K562 (cell line): Measurements from ENCODE around the gene ENPP6. TPM values are rescaled to one million over a fixed set of nuclear protein-coding genes. Genes with fewer than 3 reads are reported as not detected.

Experiments
- ATAC-seq: fragments of 200-7000 bp; cut with Tn5 transposase; 3 replicates; pipeline ENCODE4 v1.9.1; 2020; ENCODE audit warnings: moderate library complexity
- BruUV-seq: library from RNA; stranded (reverse); fragments of 400-500 nt; replicated peaks from 2 replicates; lab custom pipeline; 2021; lab: Mats Ljungman, UMichigan
- CTCF ChIA-PET: fragments of 300-600 bp; formaldehyde crosslinking; extraction: SDS; loops from one replicate; lab custom pipeline; 2021; ENCODE audit warnings: low intra/inter-chr PET ratio; lab: Yijun Ruan, JAX
- POLR2A ChIA-PET: fragments of 300-600, 350-650 bp; sonication (Branson Sonifier 250); formaldehyde crosslinking; extraction: SDS; loops from one replicate; lab custom pipeline; 2021; ENCODE audit warnings: antibody characterized with exemption, inconsistent platforms; lab: Yijun Ruan, JAX
- DNase-seq, 4 experiments: peaks; one replicate each; pipeline versions ENCODE4 v3.0.0 to v3.0.0-alpha.2; 2011 to 2018; ENCODE audit warnings: low spot score in 3 of 4, mixed read lengths in 3 of 4; ENCODE audit errors: extremely low read depth in 1 of 4
- FAIRE-seq: peaks from 2 replicates; lab custom pipeline; 2011; peaks lifted over from hg19 to GRCh38; lab: Jason Lieb, UNC
- H2AFZ ChIP-seq: 2 replicates; pipeline ENCODE4 v1.6.0; 2011; ENCODE audit warnings: low read depth, low read length, control low read depth, inconsistent platforms
- H3K27ac ChIP-seq: fragments of 200-600 bp; 3 replicates; pipeline ENCODE4 v1.8.0; 2011; ENCODE audit warnings: low read depth, mild to moderate bottlenecking, control low read depth, inconsistent platforms, low read length, moderate library complexity, mixed read lengths; ENCODE audit errors: extremely low read depth
- H3K27me3 ChIP-seq, 2 experiments: fragments of 300-600 bp in 1 of 2; 2 replicates in 1 of 2; 3 replicates in 1 of 2; pipeline versions ENCODE4 v1.6.0 to v1.8.0; 2011; ENCODE audit warnings: inconsistent platforms in 2 of 2, low read length in 2 of 2, mild to moderate bottlenecking in 1 of 2, mixed read lengths in 1 of 2, moderate library complexity in 1 of 2; ENCODE audit not compliant: control insufficient read depth in 2 of 2, insufficient read depth in 2 of 2
- H3K36me3 ChIP-seq: fragments of 300-600 bp; 3 replicates; pipeline ENCODE4 v1.8.0; 2011; ENCODE audit warnings: mild to moderate bottlenecking, low read length, inconsistent platforms; ENCODE audit not compliant: control insufficient read depth, insufficient read depth
- H3K4me1 ChIP-seq, 2 experiments: fragments of 200-600 bp in 1 of 2; replicated peaks in 1 of 2; 2 replicates in 1 of 2; 3 replicates in 1 of 2; pipeline versions ENCODE4 v1.5.1 to v1.8.0; 2011; ENCODE audit warnings: inconsistent platforms in 2 of 2, low read length in 2 of 2, mild to moderate bottlenecking in 1 of 2, mixed read lengths in 1 of 2, moderate library complexity in 1 of 2; ENCODE audit not compliant: control insufficient read depth in 2 of 2, insufficient read depth in 2 of 2
- H3K4me2 ChIP-seq: 2 replicates; pipeline ENCODE4 v1.6.1; 2011; ENCODE audit warnings: low read length, control low read depth, inconsistent platforms, mixed read lengths; ENCODE audit not compliant: insufficient read depth
- H3K4me3 ChIP-seq: fragments of 200-600 bp; sonication (generic), shearing (Covaris generic); 2 replicates; pipeline ENCODE4 v1.5.1; 2016; ENCODE audit warnings: control low read depth, inconsistent platforms
- H3K79me2 ChIP-seq: fragments of 200-600 bp; 3 replicates; pipeline ENCODE4 v1.8.0; 2011; ENCODE audit warnings: low read length, inconsistent platforms; ENCODE audit not compliant: control insufficient read depth, insufficient read depth
- H3K9ac ChIP-seq, 2 experiments: 2 replicates each; pipeline versions ENCODE4 v1.6.0 to v1.6.1; 2011; ENCODE audit warnings: low read depth in 2 of 2, low read length in 2 of 2, control low read depth in 1 of 2, inconsistent platforms in 1 of 2, mild to moderate bottlenecking in 1 of 2, mixed read lengths in 1 of 2; ENCODE audit not compliant: insufficient read depth in 1 of 2
- H3K9me1 ChIP-seq: one replicate; pipeline ENCODE4 v1.6.0; 2011; ENCODE audit warnings: inconsistent platforms, mild to moderate bottlenecking, low read length, moderate library complexity; ENCODE audit not compliant: control insufficient read depth, insufficient read depth
- H3K9me3 ChIP-seq: replicated peaks from 2 replicates; pipeline ENCODE4 v1.5.1; 2011; ENCODE audit warnings: low read depth, low read length, inconsistent platforms; ENCODE audit not compliant: control insufficient read depth, insufficient read depth
- H4K20me1 ChIP-seq: replicated peaks from 2 replicates; pipeline ENCODE4 v1.6.1; 2011; ENCODE audit warnings: low read length, inconsistent platforms, mixed read lengths; ENCODE audit not compliant: control insufficient read depth, insufficient read depth
- BCL6 ChIP-seq: fragments of 250-450 bp; sonication (Bioruptor Pico); IDR thresholded peaks from 2 replicates; pipeline ENCODE4 v1.4.0; 2020
- E2F3 ChIP-seq: fragments of 250-450 bp; sonication (Bioruptor Pico); IDR thresholded peaks from 2 replicates; pipeline ENCODE4 v1.4.0; 2020; ENCODE audit warnings: mild to moderate bottlenecking
- ETV6 ChIP-seq, 3 experiments: fragments of 150-350 bp in 1 of 3; sonication (generic) in 1 of 3; formaldehyde crosslinking in 1 of 3; IDR thresholded peaks; 2 replicates each; pipeline versions ENCODE4 v1.6.1 to v1.8.0; 2014 to 2022; ENCODE audit warnings: borderline replicate concordance in 2 of 3, low read depth in 2 of 3, antibody characterized with exemption in 1 of 3, low read length in 1 of 3, mild to moderate bottlenecking in 1 of 3, missing genetic modification reagents in 1 of 3
- JUND ChIP-seq, 2 experiments: IDR thresholded peaks; 2 replicates in 1 of 2; 3 replicates in 1 of 2; pipeline ENCODE4 v1.6.1; 2011; ENCODE audit warnings: borderline replicate concordance in 2 of 2, low read depth in 2 of 2, low read length in 2 of 2, improper control_type of control experiment in 1 of 2, missing biosample characterization in 1 of 2, missing genetic modification characterization in 1 of 2, missing genetic modification reagents in 1 of 2
- NR0B1 ChIP-seq: fragments of 450-650 bp; IDR thresholded peaks from one replicate; pipeline ENCODE4 v1.6.1; 2018; ENCODE audit warnings: mild to moderate bottlenecking, moderate library complexity; ENCODE audit not compliant: partially characterized antibody
- RBBP5 ChIP-seq: fragments of 200-600 bp; sonication (generic); IDR thresholded peaks from 2 replicates; pipeline ENCODE4 v1.6.1; 2012; ENCODE audit warnings: borderline replicate concordance, mild to moderate bottlenecking, low read length, control low read depth, inconsistent platforms; ENCODE audit not compliant: insufficient read depth, poor library complexity, severe bottlenecking
- REST ChIP-seq, 2 experiments: fragments of 450-650 bp; formaldehyde crosslinking in 1 of 2; IDR thresholded peaks; 2 replicates each; pipeline versions ENCODE4 v1.4.0 to v1.6.1; 2014 to 2020; ENCODE audit warnings: mild to moderate bottlenecking in 2 of 2, borderline replicate concordance in 1 of 2, low read depth in 1 of 2
- STAT5B ChIP-seq: fragments of 250-450 bp; sonication (Bioruptor Pico); IDR thresholded peaks from 2 replicates; pipeline ENCODE4 v1.8.0; 2021; ENCODE audit warnings: mild to moderate bottlenecking, inconsistent platforms
- XRCC4 ChIP-seq: IDR thresholded peaks from one replicate; pipeline ENCODE4 v1.6.1; 2011; ENCODE audit not compliant: insufficient read depth, insufficient read length; ENCODE audit errors: extremely low read depth
- ZNF184 ChIP-seq: sonication (generic); formaldehyde crosslinking; IDR thresholded peaks from 2 replicates; pipeline ENCODE4 v1.5.0; 2020; ENCODE audit warnings: missing genetic modification reagents
- WGBS: fragments of 100-300 bp; shearing (Covaris generic); methylation state at CpG from one replicate; pipeline ENCODE4 v1.1.6; 2016; ENCODE audit warnings: low coverage, mixed read lengths; ENCODE audit not compliant: insufficient coverage; ENCODE audit errors: missing lambda C conversion rate; 5-methylcytosine and 5-hydroxymethylcytosine counted together
- in situ Hi-C: fragments of 300-500 bp; cut with MboI; formaldehyde crosslinking; loops from 4 replicates; pipeline ENCODE4 v1.15.0; 2018; ENCODE audit warnings: inconsistent platforms, mixed read lengths
- intact Hi-C: fragments of 100-400 bp; cut with micrococcal nuclease; formaldehyde crosslinking; loops from 2 replicates; pipeline ENCODE4 v1.14.2; 2022
- polyA plus RNA-seq, 8 experiments: library from polyadenylated mRNA; depleted of rRNA in 4 of 8; stranded (reverse) in 5 of 8; unstranded in 3 of 8; fragments of >200 nt; fragmentation: Nextera tagmentation in 2 of 8; fragmentation: Illumina TruSeq in 1 of 8; extraction: Ambion mirVana in 2 of 8; extraction: Trizol in 1 of 8; gene quantifications; 2 replicates each; pipeline versions ENCODE4 v1.2.1 to v1.2.3, GENCODE V29; 2011 to 2014; ENCODE audit warnings: inconsistent platforms in 1 of 8, missing spikeins in 1 of 8
- total RNA-seq, 7 experiments: library from RNA; depleted of rRNA in 6 of 7; stranded (reverse); fragments of >200 nt in 6 of 7; fragmentation: Illumina TruSeq in 2 of 7; extraction: Trizol in 2 of 7; gene quantifications; 2 replicates each; pipeline versions ENCODE4 v1.2.1 to v1.2.3, GENCODE V29; 2011 to 2021; ENCODE audit warnings: low replicate concordance in 1 of 7

ENPP6 gene
- total and polyA plus RNA-seq, 9 of the 15 experiments (the other 6 are each of a cell fraction or from before 2014, with no cell fraction given): 0.29 TPM; not detected in 8

GRCh38 chr4:184090571-184090970 is 127.1 kb downstream of the ENPP6 start:
- no TSS peak for BruUV-seq
- no peaks in the 10 kb centered on the region for H3K9me3 ChIP-seq
- H3K4me2 ChIP-seq: no peak overlapping the region
- no peaks in the 10 kb centered on the region for H3K9me1 ChIP-seq
- no peak overlapping the region for H3K4me3 ChIP-seq
- DNase-seq (no peak), ATAC-seq (no peak), FAIRE-seq (no peak)
- no peaks in the 10 kb centered on the region for H3K4me1 ChIP-seq
- intact Hi-C loops (no loop called here), in situ Hi-C loops (no loop called here)
- H3K9ac ChIP-seq: no peak overlapping the region
- 0% methylated on average over 3 of the region's 3 CpGs for WGBS
- H3K36me3 ChIP-seq: no peaks in the 10 kb centered on the region
- POLR2A ChIA-PET: interaction anchor here (0.5 to 0.6 kb wide), 2 partner anchors 31 to 1826 kb away, joined by 4 to 7 read pairs; no protein-coding TSS in a partner anchor
- peaks cover 3 to 14% of the 10 kb centered on the region in 2 experiments; a peak in 3 of 5 replicates for H3K27me3 ChIP-seq
- H3K79me2 ChIP-seq: no peaks in the 10 kb centered on the region
- CTCF ChIA-PET: no interaction called here
- H2AFZ ChIP-seq: no peak overlapping the region
- H4K20me1 ChIP-seq: no peaks in the 10 kb centered on the region
- no peak overlapping the region for H3K27ac ChIP-seq
- TF ChIP-seq ZNF184 (CRISPR knock-in tag) (no peak), E2F3 (no peak), XRCC4 (no peak), STAT5B (CRISPR knock-in tag) (no peak), NR0B1 (no peak), REST (IDR thresholded peaks at IDR 0.05; ENCODE audit: borderline replicate concordance) (no peak), REST (CRISPR knock-in tag; IDR thresholded peaks at IDR 0.05; ENCODE audit: low read depth) (no peak), RBBP5 (no peak), JUND (IDR thresholded peaks at IDR 0.05; ENCODE audit: borderline replicate concordance, low read depth, low read length) (no peak), JUND (tag; IDR thresholded peaks at IDR 0.05; ENCODE audit: borderline replicate concordance, low read depth, low read length) (no peak), BCL6 (CRISPR knock-in tag) (no peak), ETV6 (IDR thresholded peaks at IDR 0.05; ENCODE audit: borderline replicate concordance in 1 of 2, low read depth in 2 of 2, low read length in 1 of 2) (no peak), ETV6 (CRISPR knock-in tag; IDR thresholded peaks at IDR 0.05; ENCODE audit: borderline replicate concordance) (no peak)
